ENCODE data around the gene DHX34. TPM values are rescaled to one million over a fixed set of nuclear protein-coding genes. Genes with fewer than 3 reads are reported as not detected.

The DHX34 gene
- total and polyA plus RNA-seq, 9 donors: 2.6 to 21.3 (median 15.3) TPM

- Histone ChIP-seq H3K4me1 (ENCODE audit: insufficient read depth) (no peaks in the 10 kb centered on the region), H3K36me3 (no peaks in the 10 kb centered on the region), H3K27me3 (no peaks in the 10 kb centered on the region), H3K4me3 (no peak within 1 kb of the TSS), H3K27ac (no peak within 1 kb of the TSS), H3K9me3 (no peaks in the 10 kb centered on the region)
- intact Hi-C loops (cut with DNase I): loop anchor here in 2 of 4 donors (10.0 kb wide), 2 partner anchors 95 to 105 kb away; partner anchors contain the start of gene MEIS3 (in 1 of the 2)
- TF ChIP-seq POLR2A (IDR thresholded peaks at IDR 0.05) (no peak), EP300 (IDR thresholded peaks at IDR 0.05) (no peak), CTCF (IDR thresholded peaks at IDR 0.05) (no peak)
- DNase-seq: no peak
- 31 to 39% (median 36%) methylated on average over 12 of the region's 12 CpGs for WGBS, 3 donors
Measured at GRCh38 chr19:47309608-47310007, 39.5 kb upstream of the DHX34 start, which contains the start of gene C5AR1. TSS of gene C5AR1 (plus strand) at chr19:47309861. CDS start at chr19:47309896, 35 bp downstream.

- no peaks in the 10 kb centered on the region for H3K9me3 ChIP-seq
- no peaks in the 10 kb centered on the region for H3K4me1 ChIP-seq (ENCODE audit: insufficient read depth)
- WGBS, 3 donors: 66 to 75% (median 72%) methylated on average over 2 of the region's 2 CpGs
- TF ChIP-seq POLR2A (IDR thresholded peaks at IDR 0.05) (no peak), CTCF (IDR thresholded peaks at IDR 0.05) (no peak), EP300 (IDR thresholded peaks at IDR 0.05) (no peak)
- no peak overlapping the region for H3K4me3 ChIP-seq
- H3K27ac ChIP-seq: no peak overlapping the region
- DNase-seq: no peak
- intact Hi-C loops (cut with DNase I): no loop called here
- no peaks in the 10 kb centered on the region for H3K27me3 ChIP-seq
- no peaks in the 10 kb centered on the region for H3K36me3 ChIP-seq
Measured at GRCh38 chr19:47310323-47310722, 38.8 kb upstream of the DHX34 start.

- no peak for TF ChIP-seq CTCF (IDR thresholded peaks at IDR 0.05)
- TF ChIP-seq EP300 (IDR thresholded peaks at IDR 0.05): no peak
- no peak for TF ChIP-seq POLR2A (IDR thresholded peaks at IDR 0.05)
- WGBS, 3 donors: 4 to 10% (median 6%) methylated on average over 5 of the region's 5 CpGs
- H3K4me1 ChIP-seq (ENCODE audit: insufficient read depth): no peaks in the 10 kb centered on the region
- DNase-seq: no peak
- no peaks in the 10 kb centered on the region for H3K36me3 ChIP-seq
- H3K4me3 ChIP-seq: no peak overlapping the region
- no peaks in the 10 kb centered on the region for H3K27me3 ChIP-seq
- H3K27ac ChIP-seq: no peak overlapping the region
- H3K9me3 ChIP-seq: no peaks in the 10 kb centered on the region
- intact Hi-C loops (cut with DNase I): no loop called here
Measured at GRCh38 chr19:47310819-47311218, 38.3 kb upstream of the DHX34 start.

GRCh38 chr19:47312366-47313006 is 36.6 kb upstream of the DHX34 start:
- Histone ChIP-seq H3K4me1 (ENCODE audit: insufficient read depth) (no peaks in the 10 kb centered on the region), H3K27me3 (no peaks in the 10 kb centered on the region), H3K9me3 (no peaks in the 10 kb centered on the region), H3K36me3 (no peaks in the 10 kb centered on the region), H3K27ac (no peak overlapping the region), H3K4me3 (no peak overlapping the region)
- intact Hi-C loops (cut with DNase I): no loop called here
- DNase-seq: no peak
- TF ChIP-seq EP300 (IDR thresholded peaks at IDR 0.05): no peak
- TF ChIP-seq POLR2A (IDR thresholded peaks at IDR 0.05): no peak
- WGBS, 3 donors: 74 to 77% (median 76%) methylated on average over 5 of the region's 5 CpGs

GRCh38 chr19:47313754-47314295 is 35.3 kb upstream of the DHX34 start:
- WGBS, 3 donors: 70 to 76% (median 73%) methylated on average over 10 of the region's 10 CpGs
- H3K4me3 ChIP-seq: no peak overlapping the region
- no peaks in the 10 kb centered on the region for H3K36me3 ChIP-seq
- H3K9me3 ChIP-seq: no peaks in the 10 kb centered on the region
- no peaks in the 10 kb centered on the region for H3K27me3 ChIP-seq
- no peak for DNase-seq
- TF ChIP-seq CTCF (IDR thresholded peaks at IDR 0.05) (no peak), EP300 (IDR thresholded peaks at IDR 0.05) (no peak), POLR2A (IDR thresholded peaks at IDR 0.05) (no peak)
- no peaks in the 10 kb centered on the region for H3K4me1 ChIP-seq (ENCODE audit: insufficient read depth)
- H3K27ac ChIP-seq: no peak overlapping the region
- intact Hi-C loops (cut with DNase I): no loop called here

Measured in ovary (tissue), 9 donors.